Activated naive CD4-positive, alpha-beta T cell treated with anti-CD3 and anti-CD28 coated beads, Interleukin-2, amount 50 U/mL, for 24 hours (primary cell): Measurements from ENCODE around the gene SCAPER.

ENCODE experiments used
- H3K27ac Mint-ChIP-seq: one replicate; pipeline ENCODE4 v1.8.0; 2021; ENCODE audit warnings: mild to moderate bottlenecking, mixed read lengths
- H3K27me3 Mint-ChIP-seq: one replicate; pipeline ENCODE4 v1.8.0; 2021; ENCODE audit warnings: mixed read lengths
- H3K36me3 Mint-ChIP-seq: one replicate; pipeline ENCODE4 v1.8.0; 2021; ENCODE audit warnings: mixed read lengths
- H3K4me1 Mint-ChIP-seq: one replicate; pipeline ENCODE4 v1.8.0; 2021; ENCODE audit warnings: mixed read lengths
- H3K4me3 Mint-ChIP-seq: one replicate; pipeline ENCODE4 v1.8.0; 2021; ENCODE audit warnings: mild to moderate bottlenecking, mixed read lengths
- H3K9me3 Mint-ChIP-seq: one replicate; pipeline ENCODE4 v1.8.0; 2021; ENCODE audit warnings: mixed read lengths

The SCAPER gene

DNA sequence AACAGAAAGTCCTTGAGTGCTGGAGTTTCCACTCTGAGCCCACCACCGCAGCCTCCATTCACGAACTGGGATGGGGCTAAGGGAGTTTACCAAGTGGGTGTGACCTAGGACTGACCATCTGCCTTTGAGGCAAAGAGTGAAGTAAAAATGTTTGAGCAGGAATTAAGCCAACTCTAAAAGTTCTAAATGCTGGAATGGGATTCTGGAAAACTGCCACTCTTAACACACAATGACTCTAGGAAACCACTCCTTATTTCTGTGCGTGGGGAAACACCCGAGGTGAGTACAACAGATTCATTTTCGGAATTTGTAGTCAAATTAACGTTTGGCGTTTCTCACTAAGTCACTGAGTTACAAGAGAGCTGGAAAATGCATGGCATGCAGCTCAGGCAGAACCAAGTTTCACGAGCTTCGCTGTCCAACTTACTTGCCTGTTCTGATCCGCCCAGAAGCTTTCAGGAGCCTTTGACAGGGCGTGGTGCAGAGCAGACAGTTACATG is 537.0 kb downstream of the SCAPER start:
- H3K4me1 Mint-ChIP-seq: no peaks in the 10 kb centered on the region
- no peaks in the 10 kb centered on the region for H3K27me3 Mint-ChIP-seq
- H3K4me3 Mint-ChIP-seq: no peak overlapping the region
- peaks cover 13% of the 10 kb centered on the region for H3K36me3 Mint-ChIP-seq
- no peaks in the 10 kb centered on the region for H3K9me3 Mint-ChIP-seq
- H3K27ac Mint-ChIP-seq: no peak overlapping the region

GRCh38 chr15:76366714-76367113 is 538.4 kb downstream of the SCAPER start:
- Mint-ChIP-seq H3K36me3 (peaks cover 11% of the 10 kb centered on the region), H3K4me1 (no peaks in the 10 kb centered on the region), H3K9me3 (no peaks in the 10 kb centered on the region), H3K4me3 (no peak overlapping the region), H3K27ac (no peak overlapping the region), H3K27me3 (no peaks in the 10 kb centered on the region)

DNA sequence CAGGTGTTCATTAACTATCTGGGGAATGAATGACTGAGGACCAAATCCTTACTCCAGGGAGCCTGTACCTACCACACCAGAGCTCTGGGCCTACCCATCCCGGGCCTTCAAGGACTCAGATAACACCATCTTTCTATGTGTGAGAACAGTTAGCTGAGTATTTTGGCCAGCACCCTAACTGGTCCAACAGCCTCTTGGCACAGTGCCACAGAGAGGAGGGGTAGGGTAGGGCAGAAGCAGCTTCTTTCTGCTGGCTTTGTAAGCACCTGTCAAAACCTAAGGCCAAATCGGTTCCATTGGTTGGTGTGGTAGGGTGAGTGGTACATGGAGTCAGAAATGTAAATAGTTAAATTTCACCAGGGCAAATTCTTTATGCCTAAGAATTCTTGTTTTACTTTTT is 541.9 kb downstream of the SCAPER start:
- peaks cover 18% of the 10 kb centered on the region for H3K36me3 Mint-ChIP-seq
- no peaks in the 10 kb centered on the region for H3K9me3 Mint-ChIP-seq

DNA sequence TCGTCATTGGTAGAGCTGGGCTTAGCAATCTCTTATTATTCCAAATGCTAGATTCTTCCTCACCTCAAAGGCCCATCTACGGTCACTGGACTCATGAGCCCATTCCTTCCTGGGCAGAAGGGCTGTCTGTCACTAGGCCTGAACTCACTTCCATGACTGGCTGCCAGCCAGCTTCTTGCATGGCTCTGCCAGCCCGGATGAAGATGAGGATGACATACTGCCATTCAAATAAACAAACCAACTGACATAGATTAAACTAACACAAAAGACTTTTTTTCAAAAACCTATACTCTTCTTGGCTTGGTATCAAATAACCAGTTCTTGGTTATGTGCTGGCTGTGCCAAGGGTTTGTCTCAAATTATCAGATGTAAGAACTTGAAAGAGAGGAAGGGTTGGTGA is 544.7 kb downstream of the SCAPER start:
- no peak overlapping the region for H3K4me3 Mint-ChIP-seq
- no peaks in the 10 kb centered on the region for H3K9me3 Mint-ChIP-seq
- H3K27me3 Mint-ChIP-seq: no peaks in the 10 kb centered on the region
- no peaks in the 10 kb centered on the region for H3K4me1 Mint-ChIP-seq
- peaks cover 18% of the 10 kb centered on the region for H3K36me3 Mint-ChIP-seq
- H3K27ac Mint-ChIP-seq: no peak overlapping the region

More for the DNA sequence above, 541.9 kb downstream of the SCAPER start:
- Mint-ChIP-seq H3K27me3 (no peaks in the 10 kb centered on the region), H3K27ac (no peak overlapping the region), H3K4me3 (no peak overlapping the region), H3K4me1 (no peaks in the 10 kb centered on the region)

DNA sequence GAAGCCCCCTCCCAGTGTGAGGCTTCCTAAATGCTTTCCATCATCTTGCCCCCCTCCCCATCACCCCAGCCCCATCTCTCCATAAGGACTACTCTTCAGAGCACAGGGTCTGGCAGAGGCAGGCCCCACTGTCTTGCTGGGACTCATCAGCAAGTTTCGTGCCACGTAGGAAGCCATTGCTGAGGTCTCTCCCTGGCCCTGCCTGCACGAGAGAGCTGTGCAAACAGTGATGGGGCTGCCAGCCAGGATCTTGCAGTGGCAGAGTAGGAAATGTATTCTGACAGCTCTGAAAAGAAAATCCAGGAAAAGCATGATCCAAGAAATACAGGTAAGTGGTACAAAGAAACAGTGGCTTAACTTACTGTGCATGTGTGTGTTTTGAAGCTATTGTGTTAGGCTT is 546.0 kb downstream of the SCAPER start:
- H3K4me3 Mint-ChIP-seq: no peak overlapping the region
- H3K4me1 Mint-ChIP-seq: no peaks in the 10 kb centered on the region
- no peaks in the 10 kb centered on the region for H3K9me3 Mint-ChIP-seq
- H3K27me3 Mint-ChIP-seq: no peaks in the 10 kb centered on the region
- peaks cover 18% of the 10 kb centered on the region for H3K36me3 Mint-ChIP-seq
- no peak overlapping the region for H3K27ac Mint-ChIP-seq

GRCh38 chr15:76358453-76358852 is 546.7 kb downstream of the SCAPER start:
- no peaks in the 10 kb centered on the region for H3K9me3 Mint-ChIP-seq
- no peaks in the 10 kb centered on the region for H3K27me3 Mint-ChIP-seq
- H3K4me3 Mint-ChIP-seq: no peak overlapping the region
- no peak overlapping the region for H3K27ac Mint-ChIP-seq
- H3K4me1 Mint-ChIP-seq: no peaks in the 10 kb centered on the region
- H3K36me3 Mint-ChIP-seq: peaks cover 17% of the 10 kb centered on the region

DNA sequence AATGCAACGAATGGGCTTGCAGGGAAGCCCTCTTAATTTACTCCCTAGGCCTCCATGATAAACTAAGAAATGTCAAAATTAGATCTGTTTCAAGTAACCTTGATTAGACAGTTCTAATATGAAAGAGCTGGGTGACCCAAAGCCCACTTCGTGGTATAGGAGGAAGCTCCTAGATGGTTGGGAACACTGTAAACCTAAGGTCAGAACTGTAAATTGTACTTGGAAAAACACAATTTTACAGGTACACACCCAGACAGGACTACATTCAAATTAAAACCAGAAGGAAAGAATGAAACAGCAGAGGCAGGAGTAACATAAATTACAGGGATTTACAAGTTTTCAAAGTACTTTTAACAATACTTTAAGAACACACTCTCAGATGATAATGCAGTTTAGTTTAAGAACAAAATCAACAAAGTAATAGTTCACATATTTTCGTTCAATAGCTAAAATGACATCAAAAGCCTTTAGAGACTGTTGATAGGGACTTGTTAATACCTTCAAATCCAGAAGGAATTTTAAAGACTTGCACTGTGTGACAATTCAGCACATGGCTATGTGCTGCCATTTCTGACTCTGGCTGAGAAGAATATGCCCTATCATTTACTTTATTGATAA is 550.2 kb downstream of the SCAPER start:
- H3K4me1 Mint-ChIP-seq: no peaks in the 10 kb centered on the region
- no peaks in the 10 kb centered on the region for H3K27me3 Mint-ChIP-seq
- no peaks in the 10 kb centered on the region for H3K9me3 Mint-ChIP-seq
- H3K27ac Mint-ChIP-seq: no peak overlapping the region
- no peak overlapping the region for H3K4me3 Mint-ChIP-seq
- peaks cover 21% of the 10 kb centered on the region for H3K36me3 Mint-ChIP-seq

DNA sequence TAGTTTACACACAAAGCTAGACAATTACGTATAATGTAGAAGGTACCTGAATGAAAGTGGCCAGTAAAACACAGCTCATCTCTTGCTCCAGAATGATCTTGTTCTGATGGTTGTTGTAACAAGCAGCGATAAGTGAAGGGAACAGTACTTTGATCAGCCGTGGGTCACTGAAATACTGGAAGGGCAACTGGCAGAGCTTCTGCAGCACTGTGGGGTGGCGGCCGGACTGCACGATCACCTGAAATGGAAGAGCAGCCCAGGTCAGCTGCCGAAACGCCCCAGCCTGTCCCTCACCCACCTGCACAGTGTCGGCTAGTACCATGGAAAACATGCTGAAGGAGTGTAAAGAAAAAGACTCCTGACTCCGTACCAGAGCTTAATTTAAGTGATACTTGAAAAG is 551.2 kb downstream of the SCAPER start:
- Mint-ChIP-seq H3K9me3 (no peaks in the 10 kb centered on the region), H3K4me3 (no peak overlapping the region)

GRCh38 chr15:76353023-76353577 is 552.0 kb downstream of the SCAPER start:
- H3K36me3 Mint-ChIP-seq: peaks cover 24% of the 10 kb centered on the region
- H3K27me3 Mint-ChIP-seq: peaks cover 3% of the 10 kb centered on the region
- no peak overlapping the region for H3K4me3 Mint-ChIP-seq
- H3K27ac Mint-ChIP-seq: no peak overlapping the region
- no peaks in the 10 kb centered on the region for H3K4me1 Mint-ChIP-seq
- H3K9me3 Mint-ChIP-seq: no peaks in the 10 kb centered on the region

More for the DNA sequence above, 551.2 kb downstream of the SCAPER start:
- no peaks in the 10 kb centered on the region for H3K4me1 Mint-ChIP-seq
- no peak overlapping the region for H3K27ac Mint-ChIP-seq
- peaks cover 21% of the 10 kb centered on the region for H3K36me3 Mint-ChIP-seq
- no peaks in the 10 kb centered on the region for H3K27me3 Mint-ChIP-seq

- H3K9me3 Mint-ChIP-seq: no peaks in the 10 kb centered on the region
- H3K4me3 Mint-ChIP-seq: no peak overlapping the region
- no peak overlapping the region for H3K27ac Mint-ChIP-seq
- peaks cover 27% of the 10 kb centered on the region for H3K36me3 Mint-ChIP-seq
- H3K4me1 Mint-ChIP-seq: peaks cover 12% of the 10 kb centered on the region
- peaks cover 20% of the 10 kb centered on the region for H3K27me3 Mint-ChIP-seq
Measured at GRCh38 chr15:76349301-76350070, 555.7 kb downstream of the SCAPER start.

GRCh38 chr15:76347482-76348055 is 557.6 kb downstream of the SCAPER start:
- Mint-ChIP-seq H3K27ac (no peak overlapping the region), H3K4me3 (peak overlapping the region; percentile 42), H3K9me3 (no peaks in the 10 kb centered on the region)

GRCh38 chr15:76346669-76347481 is 558.3 kb downstream of the SCAPER start:
- H3K27ac Mint-ChIP-seq: no peak overlapping the region
- H3K9me3 Mint-ChIP-seq: no peaks in the 10 kb centered on the region
- no peak overlapping the region for H3K4me3 Mint-ChIP-seq
- peaks cover 23% of the 10 kb centered on the region for H3K4me1 Mint-ChIP-seq
- peaks cover 35% of the 10 kb centered on the region for H3K27me3 Mint-ChIP-seq
- H3K36me3 Mint-ChIP-seq: peaks cover 25% of the 10 kb centered on the region

More at GRCh38 chr15:76347482-76348055, 557.6 kb downstream of the SCAPER start:
- peaks cover 27% of the 10 kb centered on the region for H3K36me3 Mint-ChIP-seq
- peaks cover 31% of the 10 kb centered on the region for H3K27me3 Mint-ChIP-seq
- H3K4me1 Mint-ChIP-seq: peaks cover 19% of the 10 kb centered on the region

DNA sequence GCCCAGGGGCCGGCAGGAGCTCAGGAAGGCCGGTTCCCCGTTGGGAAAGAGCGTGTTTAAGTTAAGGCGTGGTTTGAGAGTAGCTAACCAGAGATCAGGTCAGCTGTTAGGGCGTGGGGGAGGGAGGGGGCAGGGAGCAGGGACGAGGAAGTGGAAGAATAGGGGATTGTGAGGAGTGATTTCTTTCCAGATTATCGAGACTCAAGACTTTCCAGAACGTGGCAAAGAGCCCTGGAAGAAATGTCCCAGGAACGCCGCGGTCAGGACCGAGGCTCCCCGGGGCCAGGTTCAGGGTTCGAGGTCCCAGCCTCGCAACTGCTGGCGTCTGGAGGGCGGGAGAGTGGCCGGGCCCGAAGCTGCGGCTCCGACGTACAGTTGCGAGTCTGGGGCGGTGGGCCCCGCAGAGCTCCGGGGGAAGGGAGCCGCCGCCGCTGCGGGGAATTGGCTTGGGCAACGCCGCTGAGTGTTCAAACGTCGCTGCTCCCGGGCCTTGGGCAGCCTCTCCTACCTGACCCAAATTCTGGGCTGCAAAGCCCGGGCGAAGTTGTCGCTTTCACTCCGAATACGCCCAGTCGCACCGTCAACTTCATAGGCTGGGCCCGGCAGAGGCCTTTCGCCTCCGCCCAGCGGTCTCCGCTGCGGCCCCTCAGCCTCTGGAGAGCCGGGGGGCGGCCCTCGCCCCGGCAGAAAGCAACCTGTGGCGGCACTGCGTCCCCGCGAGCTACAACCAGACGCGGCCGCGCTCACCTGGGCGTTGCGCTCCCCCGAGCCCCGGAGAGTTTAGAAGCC is 559.1 kb downstream of the SCAPER start:
- Mint-ChIP-seq H3K36me3 (peaks cover 24% of the 10 kb centered on the region), H3K27me3 (peaks cover 40% of the 10 kb centered on the region), H3K27ac (peak overlapping the region; percentile 21), H3K4me3 (peak overlapping the region; percentile 66), H3K9me3 (no peaks in the 10 kb centered on the region), H3K4me1 (peaks cover 28% of the 10 kb centered on the region)

- H3K27me3 Mint-ChIP-seq: peaks cover 45% of the 10 kb centered on the region
- no peaks in the 10 kb centered on the region for H3K9me3 Mint-ChIP-seq
- H3K36me3 Mint-ChIP-seq: peaks cover 23% of the 10 kb centered on the region
- peak overlapping the region; percentile 66 for H3K4me3 Mint-ChIP-seq
- peaks cover 32% of the 10 kb centered on the region for H3K4me1 Mint-ChIP-seq
- peak overlapping the region; percentile 20 for H3K27ac Mint-ChIP-seq
Measured at GRCh38 chr15:76345583-76345879, 559.6 kb downstream of the SCAPER start.
